HCT116 (cell line): ENCODE measurements around the gene UQCC5.

Experiments
- CBX3 ChIP-seq: IDR thresholded peaks from 2 replicates; pipeline ENCODE4 v1.6.1; 2012; ENCODE audit warnings: low read depth
- EZH2 ChIP-seq: fragments of 200-600 bp; sonication (generic); IDR thresholded peaks from 2 replicates; pipeline ENCODE4 v1.6.1; 2017; ENCODE audit warnings: antibody characterized with exemption, mixed run types
- EZH2phosphoT487 ChIP-seq: fragments of 200-600 bp; IDR thresholded peaks from 2 replicates; pipeline ENCODE4 v1.6.1; 2018; ENCODE audit warnings: antibody characterized with exemption, borderline replicate concordance
- FOSL1 ChIP-seq: IDR thresholded peaks from 2 replicates; pipeline ENCODE4 v1.6.1; 2012; ENCODE audit warnings: low read depth
- POLR2A ChIP-seq: IDR thresholded peaks from 2 replicates; pipeline ENCODE4 v1.7.0; 2011; ENCODE audit warnings: borderline replicate concordance; ENCODE audit not compliant: insufficient read depth, insufficient read length; ENCODE audit errors: extremely low read depth
- POLR2AphosphoS5 ChIP-seq: IDR thresholded peaks from 2 replicates; pipeline ENCODE4 v1.6.1; 2011; ENCODE audit warnings: mild to moderate bottlenecking, low read depth, low read length, moderate library complexity
- RAD21 ChIP-seq: IDR thresholded peaks from 2 replicates; pipeline ENCODE4 v1.6.1; 2012; ENCODE audit warnings: low read depth, mild to moderate bottlenecking
- SP1 ChIP-seq: IDR thresholded peaks from 2 replicates; pipeline ENCODE4 v1.6.1; 2012; ENCODE audit warnings: low read depth
- SRF ChIP-seq: IDR thresholded peaks from 2 replicates; pipeline ENCODE4 v1.6.1; 2012; ENCODE audit warnings: low read depth
- TF ChIP-seq, protein P1 (sequence below), 3 experiments: fragments of 200-600 bp in 1 of 3; sonication (generic) in 1 of 3; IDR thresholded peaks in 2 of 3; conservative IDR thresholded peaks in 1 of 3; 2 replicates each; pipeline ENCODE4 v1.5.1; 2012 to 2017; ENCODE audit warnings: low read depth in 2 of 3, low read length in 2 of 3, antibody characterized with exemption in 1 of 3, borderline replicate concordance in 1 of 3, control low read depth in 1 of 3, mild to moderate bottlenecking in 1 of 3, mixed read lengths in 1 of 3, mixed run types in 1 of 3, moderate library complexity in 1 of 3; ENCODE audit not compliant: insufficient read depth in 1 of 3
- TF ChIP-seq, protein P2 (sequence below): IDR thresholded peaks from 2 replicates; pipeline ENCODE4 v1.6.1; 2012
- TF ChIP-seq, protein P3 (sequence below): IDR thresholded peaks from 2 replicates; pipeline ENCODE4 v1.6.1; 2011; ENCODE audit warnings: mild to moderate bottlenecking, low read length, moderate library complexity; ENCODE audit not compliant: insufficient replicate concordance; ENCODE audit errors: extremely low read depth

DNA sequence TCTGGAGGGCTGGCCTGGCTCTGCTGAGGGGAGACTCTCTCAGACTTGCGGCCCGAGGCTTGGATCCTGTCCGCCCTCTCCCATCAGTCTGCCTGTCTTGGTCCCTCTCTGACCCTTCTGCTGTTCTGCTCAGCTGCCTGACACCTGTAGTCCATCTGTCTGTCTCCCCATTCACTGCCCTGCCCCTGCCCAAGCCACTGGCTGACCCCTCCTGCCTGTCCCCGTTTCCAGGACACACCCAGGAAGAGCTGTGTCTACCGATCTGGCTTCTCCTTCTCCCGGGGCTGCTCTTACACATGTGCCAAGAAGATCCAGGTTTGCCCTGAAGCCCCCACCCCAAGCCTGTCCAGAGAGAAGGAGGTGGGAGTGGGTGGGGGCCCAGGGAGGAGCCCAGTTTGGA, 21.2 kb upstream of the UQCC5 start:
- no peak for TF ChIP-seq EZH2
- TF ChIP-seq, protein P1, sequence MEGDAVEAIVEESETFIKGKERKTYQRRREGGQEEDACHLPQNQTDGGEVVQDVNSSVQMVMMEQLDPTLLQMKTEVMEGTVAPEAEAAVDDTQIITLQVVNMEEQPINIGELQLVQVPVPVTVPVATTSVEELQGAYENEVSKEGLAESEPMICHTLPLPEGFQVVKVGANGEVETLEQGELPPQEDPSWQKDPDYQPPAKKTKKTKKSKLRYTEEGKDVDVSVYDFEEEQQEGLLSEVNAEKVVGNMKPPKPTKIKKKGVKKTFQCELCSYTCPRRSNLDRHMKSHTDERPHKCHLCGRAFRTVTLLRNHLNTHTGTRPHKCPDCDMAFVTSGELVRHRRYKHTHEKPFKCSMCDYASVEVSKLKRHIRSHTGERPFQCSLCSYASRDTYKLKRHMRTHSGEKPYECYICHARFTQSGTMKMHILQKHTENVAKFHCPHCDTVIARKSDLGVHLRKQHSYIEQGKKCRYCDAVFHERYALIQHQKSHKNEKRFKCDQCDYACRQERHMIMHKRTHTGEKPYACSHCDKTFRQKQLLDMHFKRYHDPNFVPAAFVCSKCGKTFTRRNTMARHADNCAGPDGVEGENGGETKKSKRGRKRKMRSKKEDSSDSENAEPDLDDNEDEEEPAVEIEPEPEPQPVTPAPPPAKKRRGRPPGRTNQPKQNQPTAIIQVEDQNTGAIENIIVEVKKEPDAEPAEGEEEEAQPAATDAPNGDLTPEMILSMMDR (IDR thresholded peaks at IDR 0.05 in 2 of 3, conservative IDR thresholded peaks at IDR 0.05 in 1 of 3; ENCODE audit: borderline replicate concordance in 1 of 3, insufficient read depth in 1 of 3, low read depth in 2 of 3, low read length in 2 of 3): no peak
- TF ChIP-seq, protein P2, sequence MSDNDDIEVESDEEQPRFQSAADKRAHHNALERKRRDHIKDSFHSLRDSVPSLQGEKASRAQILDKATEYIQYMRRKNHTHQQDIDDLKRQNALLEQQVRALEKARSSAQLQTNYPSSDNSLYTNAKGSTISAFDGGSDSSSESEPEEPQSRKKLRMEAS: no peak
- TF ChIP-seq EZH2phosphoT487: no peak
- TF ChIP-seq, protein P3, sequence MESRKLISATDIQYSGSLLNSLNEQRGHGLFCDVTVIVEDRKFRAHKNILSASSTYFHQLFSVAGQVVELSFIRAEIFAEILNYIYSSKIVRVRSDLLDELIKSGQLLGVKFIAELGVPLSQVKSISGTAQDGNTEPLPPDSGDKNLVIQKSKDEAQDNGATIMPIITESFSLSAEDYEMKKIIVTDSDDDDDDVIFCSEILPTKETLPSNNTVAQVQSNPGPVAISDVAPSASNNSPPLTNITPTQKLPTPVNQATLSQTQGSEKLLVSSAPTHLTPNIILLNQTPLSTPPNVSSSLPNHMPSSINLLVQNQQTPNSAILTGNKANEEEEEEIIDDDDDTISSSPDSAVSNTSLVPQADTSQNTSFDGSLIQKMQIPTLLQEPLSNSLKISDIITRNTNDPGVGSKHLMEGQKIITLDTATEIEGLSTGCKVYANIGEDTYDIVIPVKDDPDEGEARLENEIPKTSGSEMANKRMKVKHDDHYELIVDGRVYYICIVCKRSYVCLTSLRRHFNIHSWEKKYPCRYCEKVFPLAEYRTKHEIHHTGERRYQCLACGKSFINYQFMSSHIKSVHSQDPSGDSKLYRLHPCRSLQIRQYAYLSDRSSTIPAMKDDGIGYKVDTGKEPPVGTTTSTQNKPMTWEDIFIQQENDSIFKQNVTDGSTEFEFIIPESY: no peak
- no peak for TF ChIP-seq POLR2AphosphoS5
- TF ChIP-seq CBX3: no peak
- TF ChIP-seq SRF: no peak
- TF ChIP-seq POLR2A: no peak
- no peak for TF ChIP-seq FOSL1
- no peak for TF ChIP-seq SP1
- TF ChIP-seq RAD21: no peak
